Left ventricle myocardium superior (tissue), 1 donor: ENCODE measurements around the gene RNF126. TPM values are rescaled to one million over a fixed set of nuclear protein-coding genes. Genes with fewer than 3 reads are reported as not detected.
"Not testable (repeated sequence)": the region's sequence is repeated elsewhere in the genome, so short reads cannot be mapped to it uniquely, and the experiment has no call there.

Experiments used
- ATAC-seq: fragments of 200-7000 bp; cut with Tn5 transposase; one replicate; pipeline ENCODE4 v1.9.1; 2020; ENCODE audit warnings: mild to moderate bottlenecking, moderate library complexity
- DNase-seq: peaks from one replicate; pipeline ENCODE4 v3.0.0-alpha.2; 2020
- intact Hi-C: fragments of 100-400 bp; cut with micrococcal nuclease; formaldehyde crosslinking; loops from one replicate; pipeline ENCODE4 v1.11.0; 2022
- long read RNA-seq: library from polyadenylated mRNA; unstranded; transcript quantifications from one replicate; pipeline ENCODE4 v2.0.0, GENCODE V29; 2021
- total RNA-seq: library from RNA; stranded (reverse); fragmentation: NEBNext Ultra II Directional; extraction: Animal tissue kit (Norgen Biotek cat#: 25700); gene quantifications from one replicate; pipeline ENCODE4 v1.2.1, GENCODE V29; 2021
- donor health status: DM: no; HTN: yes; CAD: no; lungs with severe emphysema.

RNF126 gene
- total RNA-seq, result 24.4 TPM
- long read RNA-seq, transcript RNF126-201 (9 exons, 1,694 nt), result major isoform, 62 of 105 reads
- long read RNA-seq, transcript RNF126-203 (9 exons, 963 nt), result minor isoform, 6 of 105 reads
- long read RNA-seq, partial matches to known transcripts, result 11 of 105 reads
- long read RNA-seq, other reads (novel, unspliced or antisense), result 24 of 105 reads

DNA sequence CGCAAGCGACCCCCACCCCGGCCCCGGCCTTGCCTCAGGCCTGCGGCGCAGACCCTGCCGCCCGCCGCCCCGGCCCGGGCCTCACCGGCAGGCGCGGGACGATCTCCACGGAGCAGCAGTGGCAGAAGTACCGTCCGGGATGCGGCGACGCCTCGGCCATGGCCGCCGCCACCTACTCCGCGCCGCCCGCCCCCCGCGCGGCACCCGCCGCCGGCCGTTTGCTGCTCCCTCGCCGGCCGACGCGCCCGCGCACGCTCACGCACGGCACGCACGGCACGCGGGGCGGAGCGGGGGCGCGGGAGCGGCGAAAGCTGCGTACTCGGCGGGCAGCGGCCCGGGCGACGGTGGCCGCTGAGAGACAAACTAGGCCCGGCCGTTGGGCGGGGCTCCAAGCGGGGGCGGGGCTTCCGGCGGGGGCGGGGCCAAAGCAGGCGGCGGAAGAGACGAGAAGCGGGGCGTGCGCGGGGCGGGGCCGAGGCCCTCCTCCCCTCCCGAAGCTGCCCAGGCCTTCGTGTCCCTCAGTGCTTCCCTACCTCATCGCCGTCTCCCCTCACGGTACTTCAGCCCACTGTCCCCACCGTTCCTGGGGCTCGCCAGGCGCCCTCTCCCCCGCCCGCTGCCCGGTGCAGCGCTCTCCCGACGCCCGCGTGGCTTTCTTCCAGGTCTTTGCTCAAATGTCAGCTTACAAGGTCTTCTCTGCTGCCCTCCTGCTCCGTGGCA is at the start of gene RNF126:
TSS of gene RNF126 (minus strand) at position 253 of the 720 bp plus-strand sequence. CDS start at position 160, 93 bp downstream.
- intact Hi-C loops, result no loop called here
- DNase-seq (peak; percentile 96), ATAC-seq (peak; percentile 85)

DNA sequence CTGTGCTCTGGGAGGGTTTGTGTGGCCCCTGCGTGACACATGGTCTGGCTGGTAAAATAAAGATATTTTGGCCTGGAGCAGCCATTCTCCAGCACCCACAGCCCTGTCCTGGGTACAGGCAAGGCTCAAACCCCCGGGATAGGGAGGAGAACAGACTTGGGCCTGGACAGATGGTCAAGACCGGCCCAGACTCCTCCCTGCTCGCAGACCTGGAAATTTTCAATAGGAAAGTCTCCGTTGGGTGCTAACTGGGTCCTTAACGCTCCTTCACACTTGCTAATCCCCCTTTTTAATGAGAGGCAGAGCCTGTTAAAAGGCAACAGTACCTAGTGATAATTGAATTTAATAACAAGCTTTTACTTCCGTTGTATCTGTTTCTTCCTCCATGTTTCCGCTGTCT is 48.2 kb upstream of the RNF126 start:
- intact Hi-C loops, result no loop called here
- ATAC-seq (no peak), DNase-seq (no peak)

DNA sequence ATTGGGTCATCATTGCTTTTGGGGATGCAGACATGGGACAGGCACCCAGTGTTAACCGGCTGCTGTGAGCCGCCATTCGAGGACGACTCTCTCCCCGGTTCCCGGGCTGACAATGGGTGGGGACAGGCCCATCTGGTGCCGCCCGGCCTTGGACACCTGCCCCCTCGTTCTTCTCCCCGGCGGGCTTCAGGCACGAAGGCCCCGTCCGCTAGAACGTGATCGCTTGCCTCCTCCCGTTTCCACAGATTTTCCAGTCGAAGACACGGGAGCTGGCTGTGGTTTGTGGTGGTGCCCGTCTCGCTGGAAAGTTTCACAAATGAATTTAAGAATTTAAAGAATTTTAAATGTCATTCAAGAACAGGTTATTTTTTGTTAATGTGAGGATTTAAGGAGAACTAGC is 47.8 kb upstream of the RNF126 start:
- DNase-seq, result peak; percentile 51
- peak; percentile 16 for ATAC-seq
- intact Hi-C loops, result no loop called here

DNA sequence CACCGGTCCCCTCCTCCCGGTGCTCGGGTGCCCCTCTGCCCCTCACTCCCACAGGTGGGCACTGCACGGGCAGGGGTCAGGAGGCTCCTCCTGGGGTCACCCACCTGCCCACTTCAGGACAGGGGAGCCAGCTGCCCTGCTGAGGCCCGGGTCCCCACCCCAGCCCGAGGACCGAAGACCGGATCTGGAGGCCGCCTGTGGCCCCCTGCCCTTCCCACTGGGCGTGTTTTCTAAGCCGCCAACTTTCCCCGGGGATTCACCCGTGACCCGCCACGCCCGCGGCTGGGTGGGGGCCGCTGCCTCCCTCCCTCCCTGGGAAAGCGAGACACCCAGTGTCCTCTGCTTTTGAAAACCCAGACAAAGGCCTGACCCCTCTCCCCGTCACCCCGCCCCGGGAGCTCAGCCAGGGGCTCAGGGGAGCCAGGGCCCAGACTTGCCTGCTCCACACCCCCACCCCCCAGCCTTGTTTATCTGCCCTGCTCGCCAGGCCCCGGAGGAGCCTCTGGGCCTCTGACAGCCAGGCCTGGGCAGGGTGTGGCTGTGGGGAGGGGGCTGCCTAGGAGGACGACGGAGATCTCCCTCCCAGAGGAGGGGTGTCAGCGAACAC is 47.1 kb upstream of the RNF126 start:
- ATAC-seq (peak; percentile 71), DNase-seq (peak; percentile 79)
- intact Hi-C loops, result no loop called here

DNA sequence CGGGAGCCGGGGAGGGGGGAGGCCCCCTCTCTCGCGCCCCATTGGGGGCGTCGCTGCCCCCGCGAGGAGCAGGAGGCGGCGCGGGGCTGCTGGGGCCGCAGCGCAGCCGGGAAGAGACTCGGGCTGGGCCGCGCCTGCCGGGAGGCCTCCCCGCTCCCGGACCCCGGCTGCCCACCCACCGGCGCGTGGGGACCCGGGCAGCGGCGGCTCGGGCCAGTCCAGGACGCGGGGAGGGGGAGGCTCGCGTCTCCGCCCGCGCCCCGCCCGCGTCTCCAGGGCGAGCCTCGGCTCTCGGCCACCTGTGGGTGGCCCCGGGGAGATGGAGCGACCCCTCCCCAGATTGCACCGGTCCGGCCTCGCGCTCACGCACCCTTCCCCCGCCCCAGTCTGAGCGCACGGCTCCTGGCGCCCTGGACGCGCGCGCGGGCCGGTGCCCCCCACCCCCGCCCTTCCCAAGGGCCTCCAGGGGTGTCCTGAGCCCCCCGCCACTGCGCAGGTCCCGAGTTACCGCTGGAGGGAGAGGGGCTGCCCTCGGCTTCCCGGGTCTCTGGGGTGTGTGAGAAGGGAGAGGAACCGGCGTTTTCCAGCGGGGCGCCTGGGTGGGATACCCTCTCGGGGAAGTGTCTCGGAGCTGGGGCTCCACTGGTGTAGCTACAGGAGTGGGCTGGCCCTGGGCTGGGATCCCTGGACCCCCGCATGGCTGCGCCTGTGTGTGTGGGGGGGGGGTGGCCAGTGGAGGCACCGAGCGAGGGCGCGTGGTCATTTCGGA is 46.4 kb upstream of the RNF126 start:
- DNase-seq (no peak), ATAC-seq (peak; percentile 14)
- intact Hi-C loops, result no loop called here

DNA sequence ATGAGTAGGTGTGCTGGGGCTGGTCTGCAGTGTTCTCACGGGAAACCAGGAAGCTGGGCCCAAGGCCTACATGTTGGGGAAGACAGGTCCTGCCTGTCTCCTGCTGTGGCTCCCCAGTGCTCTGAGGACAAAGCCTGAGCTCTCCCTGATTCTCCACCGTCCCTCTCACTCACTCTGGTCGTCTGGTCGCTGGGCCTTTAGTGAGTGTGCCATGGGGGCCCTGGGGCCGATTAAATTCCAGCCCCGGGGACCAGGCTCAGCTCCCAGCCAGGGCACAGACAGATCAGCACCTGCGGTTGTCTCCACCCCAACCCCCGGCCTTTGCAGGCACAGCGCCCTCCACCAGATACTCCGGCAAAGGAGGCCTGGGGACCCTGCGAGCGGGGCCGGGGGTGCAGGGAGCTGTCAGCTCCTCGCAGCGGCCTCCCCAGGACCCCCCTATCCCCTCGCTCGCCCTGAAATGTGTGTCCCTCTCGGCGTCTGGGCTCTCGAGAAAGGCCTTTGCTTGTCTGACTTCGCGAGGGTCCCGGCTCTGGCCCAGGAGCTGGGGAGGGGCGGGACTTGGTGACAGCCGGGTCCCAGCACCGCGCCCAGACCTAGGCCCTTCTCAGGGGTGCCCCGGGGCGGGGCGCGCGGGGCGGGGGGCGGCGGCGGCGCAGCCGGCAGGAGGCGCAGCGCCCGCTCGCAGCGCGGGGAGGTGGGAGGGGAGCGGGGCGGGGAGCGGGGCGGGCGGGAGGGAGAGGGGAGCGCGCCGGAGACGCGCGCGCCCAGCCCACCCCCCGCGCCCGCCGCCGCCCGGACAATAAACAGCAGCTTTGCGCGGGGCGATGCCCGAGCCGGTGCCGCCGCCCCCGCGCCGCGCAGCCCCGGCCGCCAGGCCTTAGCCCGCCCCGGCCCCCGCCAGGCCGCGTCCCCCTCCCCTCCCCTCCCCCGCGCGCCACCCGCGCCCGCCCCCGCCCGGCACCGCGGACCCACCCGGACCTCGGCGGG is 45.4 kb upstream of the RNF126 start, which contains the start of gene PALM:
TSS of gene PALM (plus strand) at position 782 of the 990 bp plus-strand sequence. CDS start 212 bp downstream, outside the sequence.
- intact Hi-C loops, result no loop called here
- DNase-seq (peak; percentile 67), ATAC-seq (peak; percentile 36)

DNA sequence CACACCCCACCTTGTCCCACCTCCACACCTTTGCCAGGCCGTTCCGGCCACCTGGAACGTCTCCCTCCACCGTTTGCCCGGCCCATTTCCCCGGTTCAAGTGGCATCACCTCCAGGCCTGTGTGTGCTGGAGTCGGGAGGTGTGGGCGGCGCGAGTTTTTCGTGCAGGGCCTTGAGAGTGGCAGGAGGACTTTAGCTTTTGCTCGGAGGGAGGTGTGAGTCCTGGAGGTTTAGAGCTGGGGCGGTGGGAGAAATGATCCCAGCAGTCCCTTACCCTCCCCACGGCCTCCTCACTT is 41.4 kb upstream of the RNF126 start:
- ATAC-seq (no peak), DNase-seq (no peak)
- intact Hi-C loops, result no loop called here

DNA sequence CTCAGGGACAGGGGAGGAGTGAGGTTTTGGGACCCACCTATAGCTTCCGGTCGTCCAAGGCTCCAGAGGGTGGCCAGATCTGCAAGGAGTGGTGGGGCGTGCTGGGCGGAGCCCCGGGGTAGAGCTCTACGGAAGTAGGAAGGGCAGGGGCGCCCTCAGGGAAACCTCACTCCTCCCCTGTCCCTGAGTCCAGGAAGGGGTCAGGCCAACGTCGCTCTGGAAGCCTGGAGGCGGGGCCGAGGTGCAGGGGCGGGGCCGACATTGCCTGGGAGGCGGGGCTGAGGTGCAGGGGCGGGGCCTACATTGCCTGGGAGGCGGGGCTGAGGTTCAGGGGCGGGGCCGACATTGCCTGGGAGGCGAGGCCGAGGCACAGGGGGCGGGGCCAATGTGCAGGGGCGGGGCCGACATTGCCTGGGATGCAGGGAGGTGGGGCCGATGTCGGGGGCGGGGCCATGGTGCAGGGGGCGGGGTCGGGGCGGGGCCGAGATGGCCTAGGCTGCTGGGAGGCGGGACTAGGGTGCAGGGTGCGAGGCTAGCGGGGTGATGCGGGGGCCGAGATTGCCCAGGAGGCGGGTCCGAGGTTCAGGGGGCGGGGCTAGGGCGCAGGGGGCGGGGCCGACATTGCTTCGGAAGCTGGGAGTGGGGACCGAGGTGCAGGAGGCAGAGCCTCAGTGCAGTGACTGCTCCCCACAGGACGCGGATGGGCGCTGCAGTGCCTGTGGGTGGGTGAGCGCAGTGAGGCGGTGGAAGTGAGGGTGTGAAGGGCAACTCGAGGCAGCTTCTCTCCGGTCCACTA is 40.8 kb upstream of the RNF126 start:
- peak; percentile 89 for DNase-seq
- intact Hi-C loops, result no loop called here
- peak; percentile 79 for ATAC-seq

DNA sequence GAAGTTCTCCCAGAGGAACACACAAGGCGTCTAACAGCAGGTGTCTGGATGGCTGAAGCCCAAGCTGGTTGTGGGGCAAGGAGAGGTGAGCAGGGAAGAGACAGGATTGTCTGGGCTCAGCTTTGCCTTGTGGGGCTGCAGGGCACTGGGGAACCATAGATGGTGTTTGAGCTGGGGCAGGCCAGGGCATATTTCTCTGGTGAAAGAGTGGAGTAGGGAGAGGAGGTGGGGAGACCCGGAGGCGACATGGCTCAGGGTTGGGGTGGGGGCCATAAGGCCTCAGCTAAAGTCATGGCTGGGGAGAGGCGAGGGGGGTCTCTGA is 40.3 kb upstream of the RNF126 start:
- DNase-seq (no peak), ATAC-seq (no peak)
- intact Hi-C loops, result no loop called here

DNA sequence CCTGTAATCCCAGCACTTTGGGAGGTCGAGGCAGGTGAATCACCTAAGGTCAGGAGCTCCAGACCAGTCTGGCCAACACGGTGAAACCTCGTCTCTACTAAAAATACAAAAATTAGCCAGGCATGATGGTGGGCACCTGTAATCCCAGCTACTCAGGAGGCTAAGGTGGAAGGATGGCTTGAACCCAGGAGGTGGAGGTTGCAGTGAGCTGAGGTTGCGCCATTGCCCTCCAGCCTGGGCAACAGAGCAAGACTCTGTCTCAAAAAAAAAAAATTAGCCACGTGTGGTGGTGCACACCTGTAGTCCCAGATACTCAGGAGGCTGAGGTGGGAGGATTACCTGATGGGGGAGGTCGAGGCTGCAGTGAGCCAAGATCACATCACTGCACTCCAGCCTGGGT is 39.8 kb upstream of the RNF126 start:
- intact Hi-C loops, ATAC-seq, DNase-seq: not testable (repeated sequence)

DNA sequence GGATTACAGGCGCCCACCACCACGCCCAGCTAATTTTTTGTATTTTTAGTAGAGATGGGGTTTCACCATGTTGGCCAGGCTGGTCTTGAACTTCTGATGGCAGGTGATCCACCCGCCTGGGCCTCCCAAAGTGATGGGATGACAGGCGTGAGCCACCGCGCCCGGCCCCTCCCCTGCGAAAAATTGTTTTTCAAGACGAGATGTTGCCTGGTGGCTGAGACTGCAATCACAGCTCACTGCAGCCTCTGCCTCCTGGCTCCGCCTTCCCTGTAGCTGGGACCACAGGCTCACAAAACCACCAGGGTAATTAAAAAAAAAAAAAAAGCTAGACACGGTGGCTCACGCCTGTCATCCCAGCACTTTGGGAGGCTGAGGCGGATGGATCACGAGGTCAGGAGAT is 36.9 kb upstream of the RNF126 start:
- ATAC-seq, DNase-seq, intact Hi-C loops: not testable (repeated sequence)

DNA sequence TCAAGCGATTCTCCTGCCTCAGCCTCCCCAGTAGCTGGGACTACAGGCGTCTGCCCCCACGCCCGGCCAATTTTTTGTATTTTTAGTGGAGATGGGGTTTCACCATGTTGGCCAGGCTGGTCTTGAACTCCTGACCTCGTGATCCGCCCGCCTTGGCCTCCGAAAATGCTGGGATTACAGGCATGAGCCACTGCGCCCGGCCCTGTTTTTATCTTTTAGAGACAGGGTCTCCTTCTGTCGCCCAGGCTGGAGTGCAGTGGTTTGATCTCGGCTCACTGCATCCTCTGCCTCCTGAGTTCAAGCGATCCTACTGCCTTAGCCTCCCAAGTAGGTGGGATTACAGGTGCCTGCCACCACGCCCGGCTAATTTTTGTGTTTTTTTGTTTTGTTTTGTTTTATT is 35.5 kb upstream of the RNF126 start:
- ATAC-seq, intact Hi-C loops, DNase-seq: not testable (repeated sequence)

DNA sequence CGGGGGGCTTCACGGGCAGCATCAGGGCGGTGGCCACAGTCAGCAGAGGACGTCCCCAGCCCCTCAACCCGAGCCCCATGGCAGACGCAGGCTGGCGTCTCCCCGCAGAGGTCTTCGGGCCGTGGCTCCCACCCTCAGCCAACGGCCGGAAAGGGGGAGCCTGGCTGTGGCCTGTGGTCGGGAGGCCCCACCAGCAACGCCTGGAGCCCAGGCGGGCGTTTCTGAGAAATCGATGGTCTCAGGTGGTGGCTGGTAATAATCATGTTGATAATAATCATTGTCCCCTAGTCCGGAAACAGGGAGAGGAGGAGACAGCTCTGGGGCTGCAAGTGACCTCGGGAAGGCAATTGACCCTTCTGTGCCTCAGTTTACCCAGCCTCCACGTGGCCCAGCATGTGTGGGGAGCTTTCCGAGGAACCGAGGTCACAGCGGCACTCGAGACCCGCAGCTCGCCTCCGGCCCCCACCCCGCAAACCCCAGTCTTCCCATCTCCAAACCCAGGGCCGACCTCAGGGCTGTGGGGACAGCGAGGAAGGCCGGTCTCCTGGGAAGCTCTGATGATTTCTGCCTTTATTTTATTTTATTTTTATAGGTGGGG is 32.4 kb upstream of the RNF126 start, which contains the start of gene PRSS57:
TSS of gene PRSS57 (minus strand) at position 101 of the 598 bp plus-strand sequence. CDS start at position 79, 22 bp downstream.
- no peak for DNase-seq
- intact Hi-C loops, result no loop called here
- ATAC-seq, result no peak

DNA sequence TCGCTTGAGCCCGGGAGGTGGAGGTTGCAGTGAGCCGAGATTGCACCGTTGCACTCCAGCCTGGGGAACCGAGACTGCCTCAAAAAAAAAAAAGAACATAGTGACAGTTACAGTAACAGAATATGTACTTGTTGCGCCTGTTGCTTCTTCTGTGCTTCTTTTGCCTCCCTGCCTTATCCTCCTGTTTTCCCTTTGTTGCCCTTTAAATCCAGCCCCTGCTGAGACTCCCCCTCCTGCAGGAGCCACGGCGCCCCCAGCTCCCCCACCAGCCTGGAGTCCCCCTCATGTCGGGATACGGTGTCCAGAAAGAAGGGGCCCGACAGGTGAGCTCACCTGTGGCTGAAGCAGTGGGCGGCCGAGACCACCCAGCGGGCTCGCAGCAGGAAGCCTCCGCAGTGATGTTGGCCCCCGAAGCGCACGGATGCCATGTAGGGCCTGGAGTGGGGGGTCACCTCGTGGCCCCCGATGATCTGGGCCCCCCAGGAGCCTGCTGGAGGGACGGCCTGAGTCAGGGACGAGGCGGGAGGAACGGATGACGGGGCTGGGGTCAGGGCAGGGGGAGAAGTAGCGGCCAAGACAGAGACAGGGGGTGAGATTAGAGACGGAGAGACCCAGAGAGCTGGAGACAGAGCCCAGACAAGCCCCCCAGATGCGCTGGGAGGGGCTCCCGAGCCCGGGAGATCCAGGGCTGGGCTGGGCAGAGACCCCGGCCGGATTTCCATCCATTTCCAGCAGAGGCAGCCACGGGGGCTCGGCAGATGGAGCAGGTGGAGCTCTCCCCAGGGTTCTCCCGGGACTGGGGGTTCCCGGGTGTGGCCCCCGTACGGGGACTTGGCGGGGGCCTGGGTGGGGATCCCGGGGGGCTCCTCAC is 31.7 kb upstream of the RNF126 start:
- DNase-seq (no peak), ATAC-seq (no peak)
- intact Hi-C loops, result no loop called here

DNA sequence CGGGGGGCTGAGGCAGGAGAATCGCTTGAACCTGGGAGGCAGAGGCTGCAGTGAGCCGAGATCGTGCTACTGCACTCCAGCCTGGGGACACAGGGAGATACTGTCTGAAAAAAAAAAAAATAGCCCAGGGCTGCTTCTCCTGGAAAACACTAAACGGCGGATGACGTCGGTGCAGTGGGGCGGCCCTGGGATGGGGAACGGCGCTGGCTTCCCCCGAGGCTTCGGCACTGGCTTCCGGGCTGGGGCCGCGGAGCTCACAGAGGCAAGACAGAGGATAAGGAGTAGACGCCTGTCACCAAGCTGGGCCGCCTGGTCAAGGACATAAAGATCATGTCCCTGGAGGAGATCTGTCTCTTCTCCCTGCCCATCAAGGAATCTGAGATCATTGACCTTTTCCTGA is 27.2 kb upstream of the RNF126 start:
- intact Hi-C loops, result no loop called here
- peak; percentile 76 for DNase-seq
- ATAC-seq, result peak; percentile 66

DNA sequence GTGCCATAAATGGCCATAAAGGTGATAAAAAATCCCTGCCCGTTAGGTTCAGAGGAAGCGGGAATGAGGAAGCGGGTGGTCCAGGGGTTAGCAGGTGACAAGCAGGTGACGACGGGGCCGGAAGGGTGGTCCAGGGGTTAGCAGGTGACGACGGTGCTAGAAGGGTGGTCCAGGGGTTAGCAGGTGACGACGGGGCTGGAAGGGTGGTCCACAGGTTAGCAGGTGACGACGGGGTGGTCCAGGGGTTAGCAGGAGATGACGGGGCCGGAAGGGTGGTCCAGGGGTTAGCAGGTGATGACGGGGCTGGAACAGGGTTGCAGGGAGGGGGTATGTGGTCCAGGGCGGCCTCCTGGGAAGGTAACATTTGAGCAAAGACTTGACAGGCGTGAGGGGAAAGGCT is 26.0 kb upstream of the RNF126 start:
- ATAC-seq (no peak), DNase-seq (no peak)
- intact Hi-C loops, result no loop called here

DNA sequence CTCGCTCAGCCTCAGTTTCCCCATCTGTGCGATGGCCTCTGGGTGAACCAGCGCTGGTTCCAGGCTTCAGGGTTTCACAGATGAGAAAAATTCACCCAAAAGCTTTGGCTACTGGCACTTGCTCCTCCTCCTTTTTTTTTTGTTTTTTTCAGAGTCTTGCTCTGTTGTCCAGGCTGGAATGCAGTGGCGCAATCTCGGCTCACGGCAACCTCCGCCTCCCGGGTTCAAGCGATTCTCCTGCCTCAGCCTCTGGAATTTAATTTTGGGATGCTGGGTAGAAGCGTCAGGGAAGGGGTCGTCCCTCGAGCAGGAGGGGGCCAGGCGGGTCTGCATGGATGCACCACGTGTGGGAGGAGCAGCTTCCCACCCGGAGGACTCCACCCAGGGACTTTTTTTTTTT is 25.2 kb upstream of the RNF126 start:
- ATAC-seq (no peak), DNase-seq (no peak)
- intact Hi-C loops, result no loop called here
